Cardiac fibroblast (primary cell): ENCODE results near the gene PTPRE.

Experiments used
- DNase-seq, 2 donors: peaks; one replicate each; pipeline versions ENCODE4 v3.0.0 to v3.0.0-alpha.2; 2010; ENCODE audit warnings: low read depth in 2 of 2
- H3K4me3 ChIP-seq, 2 donors: replicated peaks in 1 of 2; 1 replicate in 1 of 2; 2 replicates in 1 of 2; pipeline ENCODE4 v1.5.1; 2011; ENCODE audit warnings: low read depth in 2 of 2, low read length in 2 of 2, mild to moderate bottlenecking in 2 of 2, moderate library complexity in 1 of 2
- CTCF ChIP-seq: IDR thresholded peaks from one replicate; pipeline ENCODE4 v1.5.1; 2011; ENCODE audit warnings: low read depth, mild to moderate bottlenecking, low read length, inconsistent platforms

PTPRE gene

GRCh38 chr10:127951861-127952574, 45.1 kb downstream of the PTPRE start:
- H3K4me3 ChIP-seq, result no peak overlapping the region
- TF ChIP-seq CTCF, result no peak
- no peak for DNase-seq

GRCh38 chr10:127952575-127952869, 45.6 kb downstream of the PTPRE start:
- no peak for TF ChIP-seq CTCF
- no peak overlapping the region for H3K4me3 ChIP-seq

GRCh38 chr10:127952918-127953317, 46.0 kb downstream of the PTPRE start:
- H3K4me3 ChIP-seq, result no peak overlapping the region

More at GRCh38 chr10:127952575-127952869, 45.6 kb downstream of the PTPRE start:
- DNase-seq, result no peak

GRCh38 chr10:127953876-127954275, 47.0 kb downstream of the PTPRE start:
- no peak for DNase-seq
- no peak overlapping the region for H3K4me3 ChIP-seq
- no peak for TF ChIP-seq CTCF

More at GRCh38 chr10:127952918-127953317, 46.0 kb downstream of the PTPRE start:
- no peak for DNase-seq
- no peak for TF ChIP-seq CTCF

- TF ChIP-seq CTCF, result no peak
These were observed 52.5 kb downstream of the PTPRE start for GRCh38 chr10:127959428-127959827.

GRCh38 chr10:127961071-127961470, 54.2 kb downstream of the PTPRE start:
- no peak overlapping the region for H3K4me3 ChIP-seq
- DNase-seq, result no peak
- no peak for TF ChIP-seq CTCF

More at GRCh38 chr10:127959428-127959827, 52.5 kb downstream of the PTPRE start:
- DNase-seq, result no peak
- no peak overlapping the region for H3K4me3 ChIP-seq

- H3K4me3 ChIP-seq, result no peak overlapping the region
- no peak for TF ChIP-seq CTCF
- DNase-seq, result no peak
These were observed 55.3 kb downstream of the PTPRE start for GRCh38 chr10:127962205-127962604.
